T-helper 1 cell treated with Interleukin-12 subunit alpha and Interleukin-12 subunit beta and Interleukin-4 antibody, amounts not matched to agents 30 ng/mL and 1 ng/mL, for 36 hours (primary cell): Measurements from ENCODE around the gene BARHL2. TPM values are rescaled to one million over a fixed set of nuclear protein-coding genes. Genes with fewer than 3 reads are reported as not detected.

Experiments used
- intact Hi-C: fragments of 100-400 bp; cut with micrococcal nuclease; formaldehyde crosslinking; loops from one replicate; pipeline ENCODE4 v1.15.1; 2024
- total RNA-seq: library from RNA; stranded (reverse); gene quantifications from 2 replicates; pipeline ENCODE4 v1.2.3, GENCODE V29; 2022

The BARHL2 gene
- total RNA-seq, 1 donor from 2014 or later = not detected

GRCh38 chr1:90712153-90712856, 4.8 kb downstream of the BARHL2 start:
- intact Hi-C loops = no loop called here

- intact Hi-C loops = no loop called here
These were observed 5.4 kb downstream of the BARHL2 start for GRCh38 chr1:90711696-90712095.

GRCh38 chr1:90710579-90711536, 6.2 kb downstream of the BARHL2 start:
- intact Hi-C loops = no loop called here

GRCh38 chr1:90709535-90709934, 7.6 kb downstream of the BARHL2 start:
- intact Hi-C loops = no loop called here

- intact Hi-C loops = no loop called here
These were observed 8.3 kb downstream of the BARHL2 start for GRCh38 chr1:90708826-90709225.

GRCh38 chr1:90708236-90708786, 8.8 kb downstream of the BARHL2 start:
- intact Hi-C loops = no loop called here

- intact Hi-C loops = loop anchor here (1.0 kb wide), 1 partner anchor 19 kb away; no protein-coding TSS in a partner anchor
These were observed 9.8 kb downstream of the BARHL2 start for GRCh38 chr1:90707363-90707710.

GRCh38 chr1:90706437-90707362, 10.4 kb downstream of the BARHL2 start:
- intact Hi-C loops = loop anchor here (1.0 kb wide), 1 partner anchor 20 kb away; no protein-coding TSS in a partner anchor

GRCh38 chr1:90705956-90706355, 11.1 kb downstream of the BARHL2 start:
- intact Hi-C loops = no loop called here

- intact Hi-C loops = no loop called here
These were observed 12.3 kb downstream of the BARHL2 start for GRCh38 chr1:90704817-90705216.

GRCh38 chr1:90694846-90695245, 22.3 kb downstream of the BARHL2 start:
- intact Hi-C loops = no loop called here

GRCh38 chr1:90687747-90688146, 29.4 kb downstream of the BARHL2 start:
- intact Hi-C loops = no loop called here

- intact Hi-C loops = no loop called here
These were observed 41.8 kb downstream of the BARHL2 start for GRCh38 chr1:90675161-90675847.

- intact Hi-C loops = no loop called here
These were observed 45.4 kb downstream of the BARHL2 start for GRCh38 chr1:90671741-90672140.

- intact Hi-C loops = no loop called here
These were observed 45.9 kb downstream of the BARHL2 start for GRCh38 chr1:90671251-90671650.
